HEK293 (cell line): ENCODE measurements around the gene TGIF1.

ENCODE experiments used
- CTCF ChIA-PET: fragments of 350-600 bp; formaldehyde crosslinking; extraction: SDS; loops from one replicate; lab custom pipeline; 2021; ENCODE audit warnings: antibody characterized with exemption; lab: Yijun Ruan, JAX
- POLR2A ChIA-PET: fragments of 300-600 bp; formaldehyde crosslinking; extraction: SDS; loops from one replicate; lab custom pipeline; 2020; ENCODE audit warnings: antibody characterized with exemption, inconsistent platforms; lab: Yijun Ruan, JAX
- H3K27ac ChIP-seq: fragments of 200-500 bp; sonication (Bioruptor generic); 2 replicates; pipeline ENCODE4 v1.5.1; 2014; ENCODE audit warnings: low read depth, low read length, control low read depth, inconsistent platforms; ENCODE audit errors: extremely low read depth
- H3K36me3 ChIP-seq, 2 experiments: fragments of 200-500 bp in 1 of 2; sonication (Bioruptor generic) in 1 of 2; 1 replicate in 1 of 2; 2 replicates in 1 of 2; pipeline ENCODE4 v1.5.1; 2014 to 2017; ENCODE audit warnings: inconsistent platforms in 2 of 2, low read length in 2 of 2; ENCODE audit not compliant: control insufficient read depth in 2 of 2, insufficient read depth in 1 of 2
- H3K4me1 ChIP-seq: fragments of 200-500 bp; sonication (Bioruptor generic); 2 replicates; pipeline ENCODE4 v1.5.1; 2014; ENCODE audit warnings: mild to moderate bottlenecking, low read length, inconsistent platforms; ENCODE audit not compliant: control insufficient read depth, insufficient read depth
- H3K4me3 ChIP-seq: 2 replicates; pipeline ENCODE4 v1.5.1; 2011; ENCODE audit warnings: low read depth, mild to moderate bottlenecking, control low read depth, low read length, moderate library complexity
- H3K9me3 ChIP-seq: fragments of 200-500 bp; sonication (Bioruptor generic); 2 replicates; pipeline ENCODE4 v1.5.1; 2014; ENCODE audit warnings: low read depth, low read length, inconsistent platforms; ENCODE audit not compliant: control insufficient read depth, insufficient read depth
- HOXC10 ChIP-seq: sonication (generic); formaldehyde crosslinking; IDR thresholded peaks from 2 replicates; pipeline ENCODE4 v1.8.1; 2023; ENCODE audit warnings: mild to moderate bottlenecking, missing genetic modification reagents
- KLF17 ChIP-seq: fragments of 450-650 bp; formaldehyde crosslinking; IDR thresholded peaks from 2 replicates; pipeline ENCODE4 v1.5.1; 2016; ENCODE audit warnings: missing biosample characterization, missing genetic modification characterization
- MEIS1 ChIP-seq: sonication (generic); formaldehyde crosslinking; IDR thresholded peaks from 2 replicates; pipeline ENCODE4 v1.8.1; 2022; ENCODE audit warnings: missing genetic modification reagents, mild to moderate bottlenecking, borderline replicate concordance
- PBX3 ChIP-seq: sonication (generic); formaldehyde crosslinking; IDR thresholded peaks from 2 replicates; pipeline ENCODE4 v1.8.1; 2022; ENCODE audit warnings: mild to moderate bottlenecking, moderate library complexity, missing genetic modification reagents
- PRDM4 ChIP-seq: fragments of 450-650 bp; formaldehyde crosslinking; IDR thresholded peaks from 2 replicates; pipeline ENCODE4 v1.5.1; 2017; ENCODE audit warnings: missing biosample characterization, missing genetic modification characterization
- WT1 ChIP-seq: fragments of 450-650 bp; formaldehyde crosslinking; IDR thresholded peaks from 2 replicates; pipeline ENCODE4 v1.5.1; 2016; ENCODE audit warnings: missing biosample characterization, missing genetic modification characterization
- ZBTB26 ChIP-seq: fragments of 450-650 bp; formaldehyde crosslinking; optimal IDR thresholded peaks from 2 replicates; pipeline ENCODE3; 2016; ENCODE audit warnings: missing biosample characterization, mild to moderate bottlenecking, missing genetic modification characterization
- ZNF121 ChIP-seq: fragments of 450-650 bp; formaldehyde crosslinking; IDR thresholded peaks from 2 replicates; pipeline ENCODE4 v1.5.1; 2016; ENCODE audit warnings: missing biosample characterization, missing genetic modification characterization
- ZNF138 ChIP-seq: fragments of 450-650 bp; formaldehyde crosslinking; IDR thresholded peaks from 2 replicates; pipeline ENCODE4 v1.5.1; 2016; ENCODE audit warnings: missing biosample characterization, missing genetic modification characterization, borderline replicate concordance
- ZNF350 ChIP-seq: fragments of 450-650 bp; formaldehyde crosslinking; IDR thresholded peaks from 2 replicates; pipeline ENCODE4 v1.5.0; 2017; ENCODE audit warnings: missing biosample characterization, mild to moderate bottlenecking, missing genetic modification characterization
- ZNF366 ChIP-seq: fragments of 450-650 bp; formaldehyde crosslinking; conservative IDR thresholded peaks from 2 replicates; pipeline ENCODE4 v1.5.1; 2016; ENCODE audit warnings: missing biosample characterization, missing genetic modification characterization
- ZNF423 ChIP-seq: fragments of 450-650 bp; formaldehyde crosslinking; IDR thresholded peaks from 2 replicates; pipeline ENCODE4 v1.5.1; 2016; ENCODE audit warnings: missing biosample characterization, missing genetic modification characterization
- ZNF473 ChIP-seq: fragments of 450-650 bp; formaldehyde crosslinking; IDR thresholded peaks from 2 replicates; pipeline ENCODE4 v1.5.1; 2017; ENCODE audit warnings: missing biosample characterization, missing genetic modification characterization
- ZNF530 ChIP-seq: fragments of 450-650 bp; formaldehyde crosslinking; IDR thresholded peaks from 2 replicates; pipeline ENCODE4 v1.5.1; 2016; ENCODE audit warnings: low read depth, missing biosample characterization, missing genetic modification characterization
- ZNF544 ChIP-seq: fragments of 450-650 bp; formaldehyde crosslinking; IDR thresholded peaks from 2 replicates; pipeline ENCODE4 v1.5.0; 2017; ENCODE audit warnings: missing biosample characterization, missing genetic modification characterization
- ZNF558 ChIP-seq: fragments of 450-650 bp; formaldehyde crosslinking; IDR thresholded peaks from 2 replicates; pipeline ENCODE4 v1.5.1; 2016; ENCODE audit warnings: missing biosample characterization, missing genetic modification characterization
- ZNF561 ChIP-seq: fragments of 450-650 bp; IDR thresholded peaks from 2 replicates; pipeline ENCODE4 v1.5.1; 2018; ENCODE audit warnings: missing biosample characterization, missing genetic modification characterization, borderline replicate concordance
- ZNF580 ChIP-seq: fragments of 450-650 bp; formaldehyde crosslinking; IDR thresholded peaks from 2 replicates; pipeline ENCODE4 v1.5.1; 2016; ENCODE audit warnings: missing biosample characterization, missing genetic modification characterization
- ZNF658 ChIP-seq: fragments of 450-650 bp; formaldehyde crosslinking; IDR thresholded peaks from 2 replicates; pipeline ENCODE4; 2016; ENCODE audit warnings: missing biosample characterization, missing genetic modification characterization
- ZNF768 ChIP-seq: fragments of 450-650 bp; formaldehyde crosslinking; IDR thresholded peaks from 2 replicates; pipeline ENCODE4 v1.5.1; 2018; ENCODE audit warnings: missing biosample characterization, mild to moderate bottlenecking, missing genetic modification characterization
- ZSCAN16 ChIP-seq: fragments of 450-650 bp; formaldehyde crosslinking; IDR thresholded peaks from 2 replicates; pipeline ENCODE4 v1.5.1; 2016; ENCODE audit warnings: missing biosample characterization, missing genetic modification characterization

Gene TGIF1

GRCh38 chr18:3493501-3494244 is 43.7 kb downstream of the TGIF1 start (continued):
- TF ChIP-seq ZNF580, result no peak
- TF ChIP-seq PBX3 (CRISPR knock-in tag), result no peak
- TF ChIP-seq HOXC10 (CRISPR knock-in tag), result no peak
- no peak for TF ChIP-seq ZNF530
- TF ChIP-seq ZSCAN16 (tag by site-specific recombination), result no peak
- no peak for TF ChIP-seq ZBTB26 (tag by site-specific recombination)
- TF ChIP-seq MEIS1 (CRISPR knock-in tag), result no peak

- TF ChIP-seq ZNF350 (tag by site-specific recombination), result no peak
- TF ChIP-seq ZNF561 (tag by site-specific recombination), result no peak
- no peak overlapping the region for H3K4me3 ChIP-seq
- no peaks in the 10 kb centered on the region for H3K9me3 ChIP-seq
- no peaks in the 10 kb centered on the region for H3K4me1 ChIP-seq
- H3K36me3 ChIP-seq, result no peaks in the 10 kb centered on the region
- POLR2A ChIA-PET, result no interaction called here
- CTCF ChIA-PET, result interaction anchor here (0.5 to 1.2 kb wide), 4 partner anchors 12 to 40 kb away, joined by 3 to 6 read pairs (median 3); no protein-coding TSS in a partner anchor
- H3K27ac ChIP-seq, result no peak overlapping the region
These were observed 44.2 kb downstream of the TGIF1 start for GRCh38 chr18:3494245-3494526.

- Histone ChIP-seq H3K27ac (no peak overlapping the region), H3K4me3 (no peak overlapping the region), H3K4me1 (no peaks in the 10 kb centered on the region), H3K9me3 (no peaks in the 10 kb centered on the region), H3K36me3 (no peaks in the 10 kb centered on the region)
- CTCF ChIA-PET, result interaction anchor here (0.7 to 1.2 kb wide), 3 partner anchors 12 to 40 kb away, joined by 3 to 6 read pairs (median 3); no protein-coding TSS in a partner anchor
- no peak for TF ChIP-seq ZNF658 (tag by site-specific recombination)
- no peak for TF ChIP-seq MEIS1 (CRISPR knock-in tag)
- no peak for TF ChIP-seq ZNF366
- TF ChIP-seq ZNF768, result no peak
- TF ChIP-seq WT1 (tag by site-specific recombination), result no peak
- TF ChIP-seq PRDM4 (tag by site-specific recombination), result no peak
- TF ChIP-seq ZNF558 (tag by site-specific recombination), result no peak
- no peak for TF ChIP-seq ZNF138 (tag by site-specific recombination)
- TF ChIP-seq ZNF423 (tag by site-specific recombination), result no peak
- no peak for TF ChIP-seq ZNF121
- no peak for TF ChIP-seq KLF17 (tag by site-specific recombination)
- TF ChIP-seq ZNF473 (tag by site-specific recombination), result no peak
- no peak for TF ChIP-seq ZNF544 (tag by site-specific recombination)
- POLR2A ChIA-PET, result no interaction called here
These were observed 44.6 kb downstream of the TGIF1 start for GRCh38 chr18:3494569-3494968.
